ENCODE measurements around the gene NF1.

DNA sequence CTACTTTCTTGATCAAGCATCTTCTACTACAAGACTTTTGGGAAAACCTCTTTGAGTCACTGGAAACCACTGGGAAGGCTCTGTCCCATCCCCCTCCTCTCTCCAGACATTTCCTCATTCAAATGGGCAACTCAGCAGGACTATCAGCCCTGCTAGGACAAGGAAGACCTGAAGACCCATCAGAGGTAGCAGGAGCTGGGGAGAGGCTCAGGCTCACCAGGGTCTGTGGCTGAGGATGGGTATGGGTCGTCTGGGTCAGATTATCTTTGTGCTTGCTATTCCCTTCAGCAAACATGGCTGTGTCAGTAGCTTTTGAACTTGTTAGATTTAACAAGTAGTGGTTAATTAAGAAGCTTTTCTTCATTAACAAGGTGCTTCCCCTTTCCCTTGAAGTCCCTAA lies 15.0 kb upstream of the NF1 start:
- TF ChIP-seq PHF8 (IDR thresholded peaks at IDR 0.05; ENCODE audit: borderline replicate concordance, low read depth) (no peak), EP300 (IDR thresholded peaks at IDR 0.05) (no peak)
- TF ChIP-seq, protein P1, sequence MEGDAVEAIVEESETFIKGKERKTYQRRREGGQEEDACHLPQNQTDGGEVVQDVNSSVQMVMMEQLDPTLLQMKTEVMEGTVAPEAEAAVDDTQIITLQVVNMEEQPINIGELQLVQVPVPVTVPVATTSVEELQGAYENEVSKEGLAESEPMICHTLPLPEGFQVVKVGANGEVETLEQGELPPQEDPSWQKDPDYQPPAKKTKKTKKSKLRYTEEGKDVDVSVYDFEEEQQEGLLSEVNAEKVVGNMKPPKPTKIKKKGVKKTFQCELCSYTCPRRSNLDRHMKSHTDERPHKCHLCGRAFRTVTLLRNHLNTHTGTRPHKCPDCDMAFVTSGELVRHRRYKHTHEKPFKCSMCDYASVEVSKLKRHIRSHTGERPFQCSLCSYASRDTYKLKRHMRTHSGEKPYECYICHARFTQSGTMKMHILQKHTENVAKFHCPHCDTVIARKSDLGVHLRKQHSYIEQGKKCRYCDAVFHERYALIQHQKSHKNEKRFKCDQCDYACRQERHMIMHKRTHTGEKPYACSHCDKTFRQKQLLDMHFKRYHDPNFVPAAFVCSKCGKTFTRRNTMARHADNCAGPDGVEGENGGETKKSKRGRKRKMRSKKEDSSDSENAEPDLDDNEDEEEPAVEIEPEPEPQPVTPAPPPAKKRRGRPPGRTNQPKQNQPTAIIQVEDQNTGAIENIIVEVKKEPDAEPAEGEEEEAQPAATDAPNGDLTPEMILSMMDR (IDR thresholded peaks at IDR 0.05) = no peak
- TF ChIP-seq, protein P2, sequence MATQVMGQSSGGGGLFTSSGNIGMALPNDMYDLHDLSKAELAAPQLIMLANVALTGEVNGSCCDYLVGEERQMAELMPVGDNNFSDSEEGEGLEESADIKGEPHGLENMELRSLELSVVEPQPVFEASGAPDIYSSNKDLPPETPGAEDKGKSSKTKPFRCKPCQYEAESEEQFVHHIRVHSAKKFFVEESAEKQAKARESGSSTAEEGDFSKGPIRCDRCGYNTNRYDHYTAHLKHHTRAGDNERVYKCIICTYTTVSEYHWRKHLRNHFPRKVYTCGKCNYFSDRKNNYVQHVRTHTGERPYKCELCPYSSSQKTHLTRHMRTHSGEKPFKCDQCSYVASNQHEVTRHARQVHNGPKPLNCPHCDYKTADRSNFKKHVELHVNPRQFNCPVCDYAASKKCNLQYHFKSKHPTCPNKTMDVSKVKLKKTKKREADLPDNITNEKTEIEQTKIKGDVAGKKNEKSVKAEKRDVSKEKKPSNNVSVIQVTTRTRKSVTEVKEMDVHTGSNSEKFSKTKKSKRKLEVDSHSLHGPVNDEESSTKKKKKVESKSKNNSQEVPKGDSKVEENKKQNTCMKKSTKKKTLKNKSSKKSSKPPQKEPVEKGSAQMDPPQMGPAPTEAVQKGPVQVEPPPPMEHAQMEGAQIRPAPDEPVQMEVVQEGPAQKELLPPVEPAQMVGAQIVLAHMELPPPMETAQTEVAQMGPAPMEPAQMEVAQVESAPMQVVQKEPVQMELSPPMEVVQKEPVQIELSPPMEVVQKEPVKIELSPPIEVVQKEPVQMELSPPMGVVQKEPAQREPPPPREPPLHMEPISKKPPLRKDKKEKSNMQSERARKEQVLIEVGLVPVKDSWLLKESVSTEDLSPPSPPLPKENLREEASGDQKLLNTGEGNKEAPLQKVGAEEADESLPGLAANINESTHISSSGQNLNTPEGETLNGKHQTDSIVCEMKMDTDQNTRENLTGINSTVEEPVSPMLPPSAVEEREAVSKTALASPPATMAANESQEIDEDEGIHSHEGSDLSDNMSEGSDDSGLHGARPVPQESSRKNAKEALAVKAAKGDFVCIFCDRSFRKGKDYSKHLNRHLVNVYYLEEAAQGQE (IDR thresholded peaks at IDR 0.05) = no peak
